HepG2 (cell line): ENCODE measurements around the gene CLPSL2. TPM values are rescaled to one million over a fixed set of nuclear protein-coding genes. Genes with fewer than 3 reads are reported as not detected.

Experiments used
- BRD4 ChIP-seq: sonication (generic); formaldehyde crosslinking; IDR thresholded peaks from 2 replicates; pipeline ENCODE4 v1.4.0; 2020; ENCODE audit warnings: missing genetic modification reagents
- LRRFIP1 ChIP-seq: sonication (generic); formaldehyde crosslinking; conservative IDR thresholded peaks from 2 replicates; pipeline ENCODE4 v1.4.0; 2020; ENCODE audit warnings: missing genetic modification reagents
- MZF1 ChIP-seq: sonication (generic); formaldehyde crosslinking; IDR thresholded peaks from 2 replicates; pipeline ENCODE4 v1.8.1; 2023; ENCODE audit warnings: mild to moderate bottlenecking, missing genetic modification reagents, borderline replicate concordance
- PREB ChIP-seq: sonication (generic); formaldehyde crosslinking; IDR thresholded peaks from 2 replicates; pipeline ENCODE4 v1.4.0; 2020; ENCODE audit warnings: missing genetic modification reagents
- RELA ChIP-seq: sonication (generic); formaldehyde crosslinking; IDR thresholded peaks from 2 replicates; pipeline ENCODE4 v1.4.0; 2020; ENCODE audit warnings: missing genetic modification reagents
- SIN3A ChIP-seq: IDR thresholded peaks from 2 replicates; pipeline ENCODE4 v1.6.1; 2011; ENCODE audit warnings: low read depth, mild to moderate bottlenecking, control low read depth, low read length, borderline replicate concordance
- SRSF9 ChIP-seq: fragments of 200-400 bp; formaldehyde crosslinking; IDR thresholded peaks from 2 replicates; pipeline ENCODE4 v1.6.1; 2018; ENCODE audit warnings: borderline replicate concordance, mild to moderate bottlenecking, low read depth, low read length; ENCODE audit not compliant: insufficient read depth, poor library complexity, severe bottlenecking
- STAG1 ChIP-seq: sonication (generic); formaldehyde crosslinking; IDR thresholded peaks from 2 replicates; pipeline ENCODE4 v1.4.0; 2020; ENCODE audit warnings: missing genetic modification reagents
- STAT6 ChIP-seq: sonication (generic); formaldehyde crosslinking; IDR thresholded peaks from 2 replicates; pipeline ENCODE4 v1.4.0; 2020; ENCODE audit warnings: missing genetic modification reagents, mild to moderate bottlenecking, borderline replicate concordance
- TCF7L2 ChIP-seq: IDR thresholded peaks from 2 replicates; pipeline ENCODE4 v1.6.1; 2011; ENCODE audit warnings: mild to moderate bottlenecking, low read depth, low read length, moderate library complexity
- THYN1 ChIP-seq: sonication (generic); formaldehyde crosslinking; IDR thresholded peaks from 2 replicates; pipeline ENCODE4 v1.8.1; 2023; ENCODE audit warnings: low read depth, mild to moderate bottlenecking, moderate library complexity, missing genetic modification reagents, borderline replicate concordance
- XBP1 ChIP-seq: sonication (generic); formaldehyde crosslinking; IDR thresholded peaks from 2 replicates; pipeline ENCODE4 v1.5.0; 2020; ENCODE audit warnings: missing genetic modification reagents
- ZNF12 ChIP-seq: sonication (generic); formaldehyde crosslinking; IDR thresholded peaks from 2 replicates; pipeline ENCODE4 v1.5.0; 2020; ENCODE audit warnings: missing genetic modification reagents
- ZNF563 ChIP-seq: sonication (generic); formaldehyde crosslinking; IDR thresholded peaks from 2 replicates; pipeline ENCODE4 v1.8.0; 2022; ENCODE audit warnings: mild to moderate bottlenecking, moderate library complexity, missing genetic modification reagents
- polyA plus RNA-seq, 8 experiments: library from polyadenylated mRNA; depleted of rRNA in 3 of 8; stranded (reverse) in 7 of 8; unstranded in 1 of 8; fragments of >200 nt; fragmentation: Illumina TruSeq in 4 of 8; extraction: Trizol in 4 of 8; gene quantifications; 2 replicates each; pipeline versions ENCODE4 v1.2.1 to v1.2.3, GENCODE V29; 2011 to 2016; ENCODE audit warnings: low read depth in 4 of 8, missing spikeins in 1 of 8, mixed read lengths in 1 of 8; ENCODE audit not compliant: insufficient read depth in 1 of 8
- total RNA-seq, 5 experiments: library from RNA; depleted of rRNA; stranded (reverse); fragments of >200 nt; fragmentation: Illumina TruSeq; extraction: Trizol; gene quantifications; 2 replicates each; pipeline ENCODE4 v1.2.3, GENCODE V29; 2016; ENCODE audit warnings: low read depth in 1 of 5
- TF ChIP-seq, protein P1 (sequence below): sonication (generic); formaldehyde crosslinking; IDR thresholded peaks from 2 replicates; pipeline ENCODE4 v1.4.0; 2020; ENCODE audit warnings: low read depth, mild to moderate bottlenecking, missing genetic modification reagents
- TF ChIP-seq, protein P2 (sequence below): sonication (generic); formaldehyde crosslinking; IDR thresholded peaks from 2 replicates; pipeline ENCODE4 v1.4.0; 2020; ENCODE audit warnings: missing genetic modification reagents, borderline replicate concordance
- TF ChIP-seq, protein P3 (sequence below): sonication (generic); formaldehyde crosslinking; IDR thresholded peaks from 2 replicates; pipeline ENCODE4 v1.5.0; 2020; ENCODE audit warnings: mild to moderate bottlenecking, missing genetic modification reagents

Gene CLPSL2
- total and polyA plus RNA-seq, 2 of the 13 experiments (the other 11 are each of a cell fraction or from before 2014, with no cell fraction given) = not detected

GRCh38 chr6:35731736-35732532, 44.5 kb upstream of the CLPSL2 start (continued):
- TF ChIP-seq, protein P1, sequence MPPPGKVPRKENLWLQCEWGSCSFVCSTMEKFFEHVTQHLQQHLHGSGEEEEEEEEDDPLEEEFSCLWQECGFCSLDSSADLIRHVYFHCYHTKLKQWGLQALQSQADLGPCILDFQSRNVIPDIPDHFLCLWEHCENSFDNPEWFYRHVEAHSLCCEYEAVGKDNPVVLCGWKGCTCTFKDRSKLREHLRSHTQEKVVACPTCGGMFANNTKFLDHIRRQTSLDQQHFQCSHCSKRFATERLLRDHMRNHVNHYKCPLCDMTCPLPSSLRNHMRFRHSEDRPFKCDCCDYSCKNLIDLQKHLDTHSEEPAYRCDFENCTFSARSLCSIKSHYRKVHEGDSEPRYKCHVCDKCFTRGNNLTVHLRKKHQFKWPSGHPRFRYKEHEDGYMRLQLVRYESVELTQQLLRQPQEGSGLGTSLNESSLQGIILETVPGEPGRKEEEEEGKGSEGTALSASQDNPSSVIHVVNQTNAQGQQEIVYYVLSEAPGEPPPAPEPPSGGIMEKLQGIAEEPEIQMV (CRISPR knock-in tag) = no peak
- no peak for TF ChIP-seq XBP1 (CRISPR knock-in tag)
- TF ChIP-seq, protein P2, sequence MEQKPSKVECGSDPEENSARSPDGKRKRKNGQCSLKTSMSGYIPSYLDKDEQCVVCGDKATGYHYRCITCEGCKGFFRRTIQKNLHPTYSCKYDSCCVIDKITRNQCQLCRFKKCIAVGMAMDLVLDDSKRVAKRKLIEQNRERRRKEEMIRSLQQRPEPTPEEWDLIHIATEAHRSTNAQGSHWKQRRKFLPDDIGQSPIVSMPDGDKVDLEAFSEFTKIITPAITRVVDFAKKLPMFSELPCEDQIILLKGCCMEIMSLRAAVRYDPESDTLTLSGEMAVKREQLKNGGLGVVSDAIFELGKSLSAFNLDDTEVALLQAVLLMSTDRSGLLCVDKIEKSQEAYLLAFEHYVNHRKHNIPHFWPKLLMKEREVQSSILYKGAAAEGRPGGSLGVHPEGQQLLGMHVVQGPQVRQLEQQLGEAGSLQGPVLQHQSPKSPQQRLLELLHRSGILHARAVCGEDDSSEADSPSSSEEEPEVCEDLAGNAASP (CRISPR knock-in tag) = peak; percentile 64; the same call in 1 of the 2 replicates
- 0 out of 2 replicates have a peak, but pooled peaks have one; percentile 36 for TF ChIP-seq SIN3A
- TF ChIP-seq TCF7L2 = no peak
- no peak; the same call in 1 of the 2 replicates for TF ChIP-seq MZF1 (CRISPR knock-in tag)
- no peak for TF ChIP-seq THYN1 (CRISPR knock-in tag)
- TF ChIP-seq LRRFIP1 = no peak
- TF ChIP-seq, protein P3, sequence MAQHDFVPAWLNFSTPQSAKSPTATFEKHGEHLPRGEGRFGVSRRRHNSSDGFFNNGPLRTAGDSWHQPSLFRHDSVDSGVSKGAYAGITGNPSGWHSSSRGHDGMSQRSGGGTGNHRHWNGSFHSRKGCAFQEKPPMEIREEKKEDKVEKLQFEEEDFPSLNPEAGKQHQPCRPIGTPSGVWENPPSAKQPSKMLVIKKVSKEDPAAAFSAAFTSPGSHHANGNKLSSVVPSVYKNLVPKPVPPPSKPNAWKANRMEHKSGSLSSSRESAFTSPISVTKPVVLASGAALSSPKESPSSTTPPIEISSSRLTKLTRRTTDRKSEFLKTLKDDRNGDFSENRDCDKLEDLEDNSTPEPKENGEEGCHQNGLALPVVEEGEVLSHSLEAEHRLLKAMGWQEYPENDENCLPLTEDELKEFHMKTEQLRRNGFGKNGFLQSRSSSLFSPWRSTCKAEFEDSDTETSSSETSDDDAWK (CRISPR knock-in tag) = no peak
- TF ChIP-seq PREB (CRISPR knock-in tag) = no peak
- 0 out of 2 replicates have a peak, but pooled peaks have one; percentile 57 for TF ChIP-seq ZNF12 (CRISPR knock-in tag)
- TF ChIP-seq STAT6 (CRISPR knock-in tag) = no peak
- TF ChIP-seq BRD4 (CRISPR knock-in tag) = no peak; the same call in 1 of the 2 replicates
- 0 out of 2 replicates have a peak, but pooled peaks have one; percentile 3 for TF ChIP-seq STAG1
- no peak for TF ChIP-seq SRSF9
- 0 out of 2 replicates have a peak, but pooled peaks have one; percentile 70 for TF ChIP-seq ZNF563 (CRISPR knock-in tag)
- no peak for TF ChIP-seq RELA (CRISPR knock-in tag)
